GM08714 (cell line): ENCODE data around the gene CPM.

Experiments used
- H3K4me3 ChIP-seq: fragments of 200-500 bp; sonication (Bioruptor generic); 2 replicates; pipeline ENCODE4 v1.5.1; 2014; ENCODE audit warnings: mild to moderate bottlenecking, low read length, inconsistent platforms
- ZNF274 ChIP-seq: IDR thresholded peaks from 2 replicates; pipeline ENCODE4 v1.6.1; 2012; ENCODE audit warnings: mild to moderate bottlenecking, low read depth, low read length

Gene CPM

GRCh38 chr12:68963856-68964745 lies 31.1 kb upstream of the CPM start:
- no peak overlapping the region for H3K4me3 ChIP-seq
- no peak for TF ChIP-seq ZNF274

DNA sequence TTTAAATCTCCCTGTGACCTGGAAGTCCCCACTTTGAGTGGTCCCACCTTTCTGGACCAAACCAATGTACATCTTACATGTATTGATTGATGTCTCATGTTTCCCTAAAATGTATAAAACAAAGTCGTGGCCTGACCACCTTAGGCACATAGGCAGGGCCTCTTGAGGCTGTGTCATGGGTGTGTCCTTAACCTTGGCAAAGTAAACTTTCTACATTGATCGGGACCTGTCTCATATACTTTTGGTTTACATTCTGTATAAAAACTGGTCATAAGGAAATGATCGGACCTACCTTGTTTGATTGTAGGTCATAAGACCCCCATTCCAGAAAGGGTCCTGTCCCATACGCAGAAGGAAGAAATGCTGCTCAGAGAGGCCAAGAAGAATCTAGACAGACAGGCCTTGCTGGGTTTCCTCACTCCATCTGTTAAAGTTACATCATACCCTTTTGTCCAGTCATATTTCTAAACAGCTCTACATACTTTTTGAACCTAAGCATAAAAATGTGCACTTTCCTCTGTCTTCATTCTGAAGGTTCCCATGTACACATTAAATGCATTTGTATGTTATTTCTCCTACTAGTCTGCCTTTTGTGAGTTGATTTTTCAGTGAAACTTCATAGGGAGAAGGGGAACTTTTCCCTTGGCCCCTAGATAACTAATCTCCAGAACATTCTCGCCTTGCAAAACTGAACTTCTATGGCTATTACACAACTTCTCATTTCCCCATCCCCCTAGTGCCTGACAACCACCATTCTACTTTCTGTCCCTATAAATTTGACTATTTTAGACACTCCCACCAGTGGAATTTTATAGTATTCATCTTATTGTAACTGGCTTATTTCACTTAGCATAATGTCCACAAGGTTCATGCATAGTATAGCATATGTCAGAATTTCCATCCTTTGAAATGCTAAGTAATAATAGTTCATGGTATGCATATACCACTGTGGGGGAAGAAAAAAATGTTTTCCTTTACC lies 30.2 kb upstream of the CPM start:
- TF ChIP-seq ZNF274 = no peak
- no peak overlapping the region for H3K4me3 ChIP-seq

- no peak overlapping the region for H3K4me3 ChIP-seq
- no peak for TF ChIP-seq ZNF274
Observed at GRCh38 chr12:68959891-68960464, 27.0 kb upstream of the CPM start.

DNA sequence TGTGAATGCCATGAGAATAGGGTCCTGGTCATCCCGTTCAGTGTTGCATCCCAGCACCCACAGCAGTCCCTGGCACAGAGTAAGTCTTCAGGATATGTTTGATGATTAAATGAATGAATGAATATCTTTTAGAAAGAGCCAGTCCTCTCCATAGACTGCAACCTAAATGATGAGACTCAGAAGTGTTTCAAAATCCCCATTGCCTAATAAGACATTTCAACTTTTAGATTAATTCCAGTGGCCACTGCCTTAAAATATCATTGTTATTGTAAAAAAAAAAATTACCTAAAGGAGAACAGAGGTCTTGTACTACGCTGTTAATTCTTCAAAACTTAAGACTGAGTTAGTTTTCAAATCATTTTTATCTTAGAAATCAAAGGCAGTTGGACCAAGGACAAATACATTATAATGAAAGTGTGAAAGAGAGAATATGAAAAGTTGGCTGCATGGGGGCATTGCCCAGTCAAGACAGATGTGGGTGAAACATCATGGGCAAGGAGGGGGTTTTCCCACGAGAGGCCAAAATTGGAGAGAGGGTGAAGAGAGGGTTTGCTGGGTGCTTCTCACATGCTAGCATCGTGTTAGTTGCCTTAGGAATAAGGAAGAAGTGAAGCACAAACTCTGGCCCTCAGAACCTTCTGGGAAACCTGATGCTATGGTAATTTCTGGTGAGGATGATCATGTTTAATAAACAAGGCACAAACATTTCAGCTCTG lies 26.3 kb upstream of the CPM start:
- no peak for TF ChIP-seq ZNF274
- H3K4me3 ChIP-seq = no peak overlapping the region

GRCh38 chr12:68958322-68958721 lies 25.4 kb upstream of the CPM start:
- H3K4me3 ChIP-seq = no peak overlapping the region
- TF ChIP-seq ZNF274 = no peak

- no peak for TF ChIP-seq ZNF274
- H3K4me3 ChIP-seq = no peak overlapping the region
Observed at GRCh38 chr12:68957273-68957672, 24.3 kb upstream of the CPM start.

GRCh38 chr12:68956466-68956865 lies 23.5 kb upstream of the CPM start:
- H3K4me3 ChIP-seq = no peak overlapping the region
- no peak for TF ChIP-seq ZNF274

DNA sequence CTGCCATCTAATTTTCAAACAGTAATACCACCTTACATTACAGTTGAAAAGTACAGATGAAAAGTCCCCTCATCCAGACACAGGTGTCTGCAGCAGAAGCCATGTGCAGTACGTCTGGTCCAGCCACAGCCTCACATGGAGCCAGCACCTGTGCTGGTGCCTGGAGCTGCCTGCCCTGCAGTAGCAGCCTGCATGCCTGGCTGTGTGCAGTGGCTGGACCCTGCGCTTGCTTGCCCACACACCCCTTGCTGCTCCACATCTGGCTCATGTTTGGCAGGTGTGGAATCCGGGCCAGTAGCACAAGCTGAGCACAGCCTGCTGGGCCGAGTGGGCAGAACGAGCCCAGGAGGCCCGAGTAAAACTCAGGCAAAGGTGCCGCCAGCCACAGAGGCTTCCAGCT lies 21.8 kb upstream of the CPM start:
- H3K4me3 ChIP-seq = no peak overlapping the region
- no peak for TF ChIP-seq ZNF274

GRCh38 chr12:68953536-68953935 lies 20.6 kb upstream of the CPM start:
- TF ChIP-seq ZNF274 = no peak
- no peak overlapping the region for H3K4me3 ChIP-seq

DNA sequence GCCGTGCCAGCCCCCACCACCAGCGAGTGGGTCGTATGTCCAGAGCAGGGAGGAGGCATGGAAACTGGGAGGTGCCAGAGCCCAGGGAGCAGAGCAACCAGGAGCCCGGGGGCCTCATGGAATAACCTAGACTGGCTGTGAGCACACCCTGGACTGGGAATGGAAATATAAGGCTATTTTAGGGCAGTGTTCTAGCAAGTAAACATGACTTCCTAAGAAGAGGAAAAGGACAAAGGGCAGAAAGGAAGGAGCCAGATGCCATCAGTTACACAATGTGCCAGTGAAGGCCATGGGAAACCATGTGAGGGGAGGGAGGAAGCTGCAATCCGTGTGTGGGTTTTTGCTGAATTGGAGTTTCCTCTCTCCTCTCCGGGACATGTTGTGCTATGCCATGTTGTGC lies 18.7 kb upstream of the CPM start:
- H3K4me3 ChIP-seq = no peak overlapping the region
- TF ChIP-seq ZNF274 = no peak

- no peak overlapping the region for H3K4me3 ChIP-seq
- no peak for TF ChIP-seq ZNF274
Observed at GRCh38 chr12:68950511-68950910, 17.5 kb upstream of the CPM start.

GRCh38 chr12:68945255-68945654 lies 12.3 kb upstream of the CPM start:
- H3K4me3 ChIP-seq = no peak overlapping the region
- TF ChIP-seq ZNF274 = no peak

DNA sequence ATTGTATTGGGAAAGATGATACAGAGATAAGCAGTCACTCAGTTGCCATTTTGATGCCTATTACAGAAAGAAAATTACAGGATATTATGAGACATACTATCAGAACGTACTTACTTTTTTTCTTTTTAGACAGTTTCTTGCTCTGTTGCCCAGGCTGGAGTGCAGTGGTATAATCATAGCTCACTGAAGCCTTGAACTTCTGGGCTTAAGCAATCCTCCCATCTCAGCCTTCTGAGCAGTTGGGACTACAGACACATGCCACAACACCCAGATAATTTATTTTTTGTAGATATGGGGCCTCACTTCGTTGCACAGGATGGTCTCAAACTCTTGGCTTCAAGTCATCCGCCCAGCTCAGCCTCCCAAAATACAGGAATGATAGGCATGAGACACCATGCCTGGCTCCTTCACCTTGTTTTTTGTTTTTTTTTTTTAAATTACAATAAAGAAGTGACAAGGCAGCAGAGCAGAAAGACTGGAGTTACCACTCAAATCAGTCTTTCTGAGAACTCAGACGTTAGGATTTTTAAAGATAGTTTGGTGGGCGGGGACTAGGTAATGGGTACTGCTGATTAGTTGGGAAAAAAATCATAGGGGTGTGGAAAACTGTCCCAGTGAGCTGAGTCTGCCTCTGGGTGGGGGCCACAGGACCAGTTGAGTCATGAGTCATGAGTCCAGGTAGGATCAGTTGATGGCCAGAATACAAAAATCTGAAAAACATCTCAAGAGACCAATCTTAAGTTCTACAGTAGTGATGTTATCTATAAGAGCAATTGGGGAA lies 11.5 kb upstream of the CPM start:
- TF ChIP-seq ZNF274 = no peak
- no peak overlapping the region for H3K4me3 ChIP-seq

DNA sequence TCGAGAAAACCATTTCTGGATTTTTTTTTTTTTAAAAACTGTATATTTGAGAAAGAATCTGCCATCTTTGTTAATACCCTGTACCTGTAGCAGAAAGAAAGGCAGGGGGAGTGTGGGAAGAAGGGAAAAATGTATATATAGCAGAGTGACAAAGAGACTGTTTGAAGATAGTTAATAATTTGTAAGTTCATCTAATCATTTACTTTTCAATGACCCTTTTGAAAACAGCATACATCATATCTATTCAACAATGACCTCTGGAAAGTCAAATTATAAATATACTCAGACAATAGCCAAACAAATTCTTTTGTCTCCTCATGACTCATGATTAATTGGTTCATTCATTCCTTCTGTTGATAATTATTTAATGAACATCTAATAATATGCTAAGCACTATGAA lies 10.9 kb upstream of the CPM start:
- no peak for TF ChIP-seq ZNF274
- H3K4me3 ChIP-seq = no peak overlapping the region
